ENCODE results near the gene SYCE1.
"Not testable (repeated sequence)": the region's sequence is repeated elsewhere in the genome, so short reads cannot be mapped to it uniquely, and the experiment has no call there.

Gene SYCE1

GRCh38 chr10:133557381-133557780, 8.0 kb downstream of the SYCE1 start:
- Histone ChIP-seq H3K9me3 (ENCODE audit: control insufficient read depth, insufficient read depth, low read length) (peaks cover 97% of the 10 kb centered on the region), H3K9ac (ENCODE audit: low read depth, low read length) (no peak overlapping the region)

GRCh38 chr10:133555521-133555920, 9.9 kb downstream of the SYCE1 start:
- Histone ChIP-seq H3K36me3 (ENCODE audit: control insufficient read depth, insufficient read depth, low read length) (no peaks in the 10 kb centered on the region), H3K4me1 (ENCODE audit: control insufficient read depth, insufficient read depth, low read length) (no peaks in the 10 kb centered on the region), H3K9ac (ENCODE audit: low read depth, low read length) (no peak overlapping the region), H3K9me3 (ENCODE audit: control insufficient read depth, insufficient read depth, low read length) (peaks cover 100% of the 10 kb centered on the region), H3K27ac (ENCODE audit: low read depth, low read length) (no peak overlapping the region), H3K4me3 (ENCODE audit: low read depth, low read length) (no peak overlapping the region), H3K27me3 (ENCODE audit: control insufficient read depth, insufficient read depth, low read length) (no peaks in the 10 kb centered on the region)

More at GRCh38 chr10:133557381-133557780, 8.0 kb downstream of the SYCE1 start:
- H3K36me3 ChIP-seq (ENCODE audit: control insufficient read depth, insufficient read depth, low read length): no peaks in the 10 kb centered on the region
- H3K4me3 ChIP-seq (ENCODE audit: low read depth, low read length): no peak overlapping the region
- H3K27ac ChIP-seq (ENCODE audit: low read depth, low read length): no peak overlapping the region
- H3K27me3 ChIP-seq (ENCODE audit: control insufficient read depth, insufficient read depth, low read length): no peaks in the 10 kb centered on the region
- H3K4me1 ChIP-seq (ENCODE audit: control insufficient read depth, insufficient read depth, low read length): no peaks in the 10 kb centered on the region

- Histone ChIP-seq H3K9ac (ENCODE audit: low read depth, low read length) (no peak overlapping the region), H3K9me3 (ENCODE audit: control insufficient read depth, insufficient read depth, low read length) (peaks cover 97% of the 10 kb centered on the region), H3K36me3 (ENCODE audit: control insufficient read depth, insufficient read depth, low read length) (no peaks in the 10 kb centered on the region), H3K4me3 (ENCODE audit: low read depth, low read length) (no peak overlapping the region), H3K4me1 (ENCODE audit: control insufficient read depth, insufficient read depth, low read length) (no peaks in the 10 kb centered on the region), H3K27me3 (ENCODE audit: control insufficient read depth, insufficient read depth, low read length) (no peaks in the 10 kb centered on the region), H3K27ac (ENCODE audit: low read depth, low read length) (no peak overlapping the region)
Measured at GRCh38 chr10:133554600-133554999, 10.8 kb downstream of the SYCE1 start.

GRCh38 chr10:133544506-133544905, 20.9 kb downstream of the SYCE1 start:
- Histone ChIP-seq H3K9ac (ENCODE audit: low read depth, low read length) (no peak overlapping the region), H3K27ac (ENCODE audit: low read depth, low read length) (no peak overlapping the region), H3K4me1 (ENCODE audit: control insufficient read depth, insufficient read depth, low read length) (no peaks in the 10 kb centered on the region), H3K4me3 (ENCODE audit: low read depth, low read length) (no peak overlapping the region), H3K36me3 (ENCODE audit: control insufficient read depth, insufficient read depth, low read length) (no peaks in the 10 kb centered on the region), H3K27me3 (ENCODE audit: control insufficient read depth, insufficient read depth, low read length) (no peaks in the 10 kb centered on the region), H3K9me3 (ENCODE audit: control insufficient read depth, insufficient read depth, low read length) (peaks cover 68% of the 10 kb centered on the region)

DNA sequence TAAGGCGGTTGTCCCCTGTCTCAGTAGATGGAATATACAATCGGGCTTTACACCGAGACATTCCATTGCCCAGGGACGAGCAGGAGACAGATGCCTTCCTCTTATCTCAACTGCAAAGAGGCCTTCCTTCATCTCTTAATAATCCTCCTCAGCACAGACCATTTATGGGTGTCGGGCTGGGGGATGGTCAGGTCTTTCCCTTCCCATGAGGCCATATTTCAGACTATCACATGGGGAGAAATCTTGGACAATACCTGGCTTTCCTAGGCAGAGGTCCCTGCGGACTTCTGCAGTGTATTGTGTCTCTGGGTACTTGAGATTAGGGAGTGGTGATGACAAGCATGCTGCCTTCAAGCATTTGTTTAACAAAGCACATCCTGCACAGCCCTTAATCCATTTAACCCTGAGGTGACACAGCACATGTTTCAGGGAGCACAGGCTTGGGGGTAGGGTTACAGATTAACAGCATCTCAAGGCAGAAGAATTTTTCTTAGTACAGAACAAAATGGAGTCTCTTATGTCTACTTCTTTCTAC, 23.9 kb downstream of the SYCE1 start:
- H3K9me3 ChIP-seq (ENCODE audit: control insufficient read depth, insufficient read depth, low read length): peaks cover 69% of the 10 kb centered on the region
- H3K4me1 ChIP-seq (ENCODE audit: control insufficient read depth, insufficient read depth, low read length): not testable (repeated sequence)

DNA sequence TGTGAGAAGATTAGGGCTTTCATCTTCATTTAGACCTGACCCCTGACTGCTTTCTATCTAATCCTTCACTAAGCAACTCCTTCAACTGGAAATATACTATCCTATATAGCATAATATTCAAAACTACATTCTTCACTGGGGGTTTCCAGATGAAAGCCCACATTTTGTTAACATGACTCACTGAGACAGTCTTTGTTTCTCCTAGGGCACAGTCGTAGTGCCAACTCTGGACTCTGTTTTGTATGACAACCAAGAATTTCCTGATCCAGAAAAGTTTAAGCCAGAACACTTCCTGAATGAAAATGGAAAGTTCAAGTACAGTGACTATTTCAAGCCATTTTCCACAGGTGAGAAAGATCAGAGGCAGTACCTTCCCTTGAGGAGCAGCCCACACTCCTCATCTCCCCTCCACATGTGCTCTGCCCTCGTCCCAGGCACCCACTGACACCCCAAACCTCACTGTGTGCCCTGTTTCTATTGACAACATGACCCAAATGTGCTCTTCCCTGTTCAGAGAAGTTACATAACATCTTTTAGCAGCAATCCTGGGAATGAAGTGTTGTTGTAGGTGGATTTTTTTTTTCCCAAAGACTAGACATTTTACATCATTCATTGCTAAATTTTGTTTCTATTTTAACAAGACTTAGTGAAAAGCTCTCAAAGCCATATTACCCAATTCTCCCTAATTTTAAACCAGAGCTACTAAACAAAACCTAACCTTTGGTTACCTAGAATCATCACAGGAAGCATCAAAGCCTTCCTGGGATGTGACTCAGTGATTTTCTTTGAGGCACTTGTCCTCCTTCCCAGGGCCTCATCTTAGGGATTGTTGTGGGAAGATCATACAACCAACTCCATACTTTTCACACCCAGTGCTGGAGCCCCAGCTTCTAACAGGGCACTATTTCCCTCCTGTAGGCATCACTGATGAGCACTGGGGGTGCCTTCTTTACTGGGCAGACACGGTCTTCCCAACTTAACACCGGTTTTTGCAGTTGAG, 27.5 kb downstream of the SYCE1 start:
- H3K9ac ChIP-seq (ENCODE audit: low read depth, low read length): no peak overlapping the region
- no peak overlapping the region for H3K27ac ChIP-seq (ENCODE audit: low read depth, low read length)
- no peaks in the 10 kb centered on the region for H3K27me3 ChIP-seq (ENCODE audit: control insufficient read depth, insufficient read depth, low read length)
- H3K36me3 ChIP-seq (ENCODE audit: control insufficient read depth, insufficient read depth, low read length): no peaks in the 10 kb centered on the region
- no peaks in the 10 kb centered on the region for H3K4me1 ChIP-seq (ENCODE audit: control insufficient read depth, insufficient read depth, low read length)
- H3K4me3 ChIP-seq (ENCODE audit: low read depth, low read length): no peak overlapping the region
- peaks cover 64% of the 10 kb centered on the region for H3K9me3 ChIP-seq (ENCODE audit: control insufficient read depth, insufficient read depth, low read length)

More for the DNA sequence above, 23.9 kb downstream of the SYCE1 start:
- H3K4me3 ChIP-seq (ENCODE audit: low read depth, low read length); H3K27me3 ChIP-seq (ENCODE audit: control insufficient read depth, insufficient read depth, low read length); H3K27ac ChIP-seq (ENCODE audit: low read depth, low read length); H3K9ac ChIP-seq (ENCODE audit: low read depth, low read length); H3K36me3 ChIP-seq (ENCODE audit: control insufficient read depth, insufficient read depth, low read length): not testable (repeated sequence)

DNA sequence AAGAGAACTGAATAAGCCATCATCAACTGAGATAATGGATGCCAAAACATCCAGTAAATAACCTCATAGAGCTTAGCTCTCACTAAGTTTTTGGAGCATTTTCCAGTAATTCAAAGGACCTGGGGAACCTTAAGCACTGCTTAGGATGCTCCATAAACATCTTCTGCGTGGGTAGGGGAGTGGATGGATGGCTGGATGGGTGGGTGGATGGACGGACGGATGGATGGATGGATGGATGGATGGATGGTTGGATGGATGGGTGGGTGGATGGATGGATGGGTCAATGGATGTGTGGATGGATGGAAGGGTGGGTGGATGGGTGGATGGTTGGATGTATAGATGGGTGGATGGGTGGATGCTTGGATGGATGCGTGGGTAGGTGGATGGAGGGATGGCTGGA, 29.2 kb downstream of the SYCE1 start:
- Histone ChIP-seq H3K36me3 (ENCODE audit: control insufficient read depth, insufficient read depth, low read length) (no peaks in the 10 kb centered on the region), H3K9me3 (ENCODE audit: control insufficient read depth, insufficient read depth, low read length) (peaks cover 81% of the 10 kb centered on the region), H3K27ac (ENCODE audit: low read depth, low read length) (no peak overlapping the region), H3K27me3 (ENCODE audit: control insufficient read depth, insufficient read depth, low read length) (no peaks in the 10 kb centered on the region), H3K4me1 (ENCODE audit: control insufficient read depth, insufficient read depth, low read length) (no peaks in the 10 kb centered on the region), H3K4me3 (ENCODE audit: low read depth, low read length) (no peak overlapping the region), H3K9ac (ENCODE audit: low read depth, low read length) (no peak overlapping the region)

DNA sequence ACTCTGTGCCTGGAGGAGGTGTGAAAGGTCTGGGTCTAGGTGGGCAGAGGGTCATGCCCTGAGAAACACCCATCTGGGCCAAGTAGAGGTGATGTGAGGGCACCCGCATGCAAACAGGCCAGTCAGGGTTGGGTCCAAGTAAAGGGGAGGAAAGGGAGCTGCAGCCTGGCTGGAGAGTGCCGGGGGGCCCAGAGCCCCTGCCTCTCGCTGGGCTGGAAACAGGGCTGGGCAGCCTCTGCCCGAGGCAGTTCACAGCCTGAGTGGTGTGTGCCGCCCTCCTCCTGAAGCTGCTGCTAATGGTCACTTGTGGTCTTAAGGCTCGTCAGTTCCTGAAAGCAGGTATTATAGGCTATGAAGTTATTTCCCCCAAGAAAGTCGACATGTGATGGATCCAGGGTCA, 31.0 kb downstream of the SYCE1 start:
- H3K4me3 ChIP-seq (ENCODE audit: low read depth, low read length): no peak overlapping the region
- H3K4me1 ChIP-seq (ENCODE audit: control insufficient read depth, insufficient read depth, low read length): no peaks in the 10 kb centered on the region
- H3K27me3 ChIP-seq (ENCODE audit: control insufficient read depth, insufficient read depth, low read length): no peaks in the 10 kb centered on the region
- no peaks in the 10 kb centered on the region for H3K36me3 ChIP-seq (ENCODE audit: control insufficient read depth, insufficient read depth, low read length)
- peaks cover 86% of the 10 kb centered on the region for H3K9me3 ChIP-seq (ENCODE audit: control insufficient read depth, insufficient read depth, low read length)
- H3K27ac ChIP-seq (ENCODE audit: low read depth, low read length): no peak overlapping the region
- H3K9ac ChIP-seq (ENCODE audit: low read depth, low read length): no peak overlapping the region

DNA sequence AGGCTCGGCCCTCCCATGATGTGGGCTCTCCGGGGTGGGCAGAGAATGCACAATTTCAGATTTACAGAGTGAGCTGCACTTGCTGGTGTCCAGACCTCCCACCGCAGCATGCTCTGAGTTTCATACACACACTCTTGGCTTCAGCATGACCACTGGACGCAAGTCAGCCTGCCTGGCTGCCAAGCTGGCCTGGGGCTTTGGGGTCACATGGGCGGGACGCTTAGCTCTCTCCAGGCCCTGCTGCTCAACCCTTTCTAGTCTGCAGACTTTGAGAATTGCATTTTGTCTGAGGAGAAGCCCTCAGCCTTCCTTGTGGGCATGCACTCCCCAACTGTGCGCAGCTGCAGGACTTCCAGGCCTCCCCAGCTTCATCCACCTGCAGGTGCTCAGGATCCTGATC, 32.5 kb downstream of the SYCE1 start:
- Histone ChIP-seq H3K27me3 (ENCODE audit: control insufficient read depth, insufficient read depth, low read length) (no peaks in the 10 kb centered on the region), H3K27ac (ENCODE audit: low read depth, low read length) (no peak overlapping the region), H3K36me3 (ENCODE audit: control insufficient read depth, insufficient read depth, low read length) (no peaks in the 10 kb centered on the region), H3K4me1 (ENCODE audit: control insufficient read depth, insufficient read depth, low read length) (no peaks in the 10 kb centered on the region), H3K9ac (ENCODE audit: low read depth, low read length) (no peak overlapping the region), H3K9me3 (ENCODE audit: control insufficient read depth, insufficient read depth, low read length) (peaks cover 91% of the 10 kb centered on the region), H3K4me3 (ENCODE audit: low read depth, low read length) (no peak overlapping the region)

GRCh38 chr10:133530506-133530905, 34.9 kb downstream of the SYCE1 start:
- Histone ChIP-seq H3K27ac (ENCODE audit: low read depth, low read length) (no peak overlapping the region), H3K4me3 (ENCODE audit: low read depth, low read length) (no peak overlapping the region), H3K27me3 (ENCODE audit: control insufficient read depth, insufficient read depth, low read length) (no peaks in the 10 kb centered on the region), H3K4me1 (ENCODE audit: control insufficient read depth, insufficient read depth, low read length) (no peaks in the 10 kb centered on the region), H3K36me3 (ENCODE audit: control insufficient read depth, insufficient read depth, low read length) (no peaks in the 10 kb centered on the region), H3K9me3 (ENCODE audit: control insufficient read depth, insufficient read depth, low read length) (peaks cover 97% of the 10 kb centered on the region), H3K9ac (ENCODE audit: low read depth, low read length) (no peak overlapping the region)

DNA sequence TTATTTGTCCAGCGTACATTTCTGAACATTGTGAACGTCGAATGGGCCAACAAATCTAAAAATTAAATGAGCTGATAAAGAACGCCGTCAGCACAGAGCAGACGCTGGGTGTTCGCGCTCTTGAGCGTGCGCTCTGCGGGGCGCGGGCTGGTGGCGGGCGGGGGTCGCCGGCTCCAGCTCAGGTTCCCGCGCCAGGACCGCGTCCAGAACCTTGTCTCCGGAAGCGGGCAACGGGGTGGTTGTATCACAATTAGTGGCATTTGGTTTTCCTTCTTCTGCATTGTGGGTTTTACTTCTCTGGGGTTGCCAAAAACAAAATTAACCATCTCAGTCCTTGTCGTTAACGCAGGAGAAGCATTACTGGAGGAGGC, 35.8 kb downstream of the SYCE1 start:
- Histone ChIP-seq H3K4me1 (ENCODE audit: control insufficient read depth, insufficient read depth, low read length) (no peaks in the 10 kb centered on the region), H3K27me3 (ENCODE audit: control insufficient read depth, insufficient read depth, low read length) (no peaks in the 10 kb centered on the region), H3K4me3 (ENCODE audit: low read depth, low read length) (no peak overlapping the region), H3K9me3 (ENCODE audit: control insufficient read depth, insufficient read depth, low read length) (peaks cover 98% of the 10 kb centered on the region), H3K36me3 (ENCODE audit: control insufficient read depth, insufficient read depth, low read length) (no peaks in the 10 kb centered on the region), H3K27ac (ENCODE audit: low read depth, low read length) (no peak overlapping the region), H3K9ac (ENCODE audit: low read depth, low read length) (no peak overlapping the region)
